Mesodermal cell (in vitro differentiated cells): Measurements from ENCODE around the gene MANBA.

Source experiments
- H3K27ac ChIP-seq: 2 replicates; pipeline ENCODE4 v1.7.0; 2013; ENCODE audit warnings: mild to moderate bottlenecking, low read depth, low read length, moderate library complexity; ENCODE audit not compliant: severe bottlenecking
- H3K36me3 ChIP-seq: 2 replicates; pipeline ENCODE4 v1.7.1; 2013; ENCODE audit warnings: mild to moderate bottlenecking, low read length, moderate library complexity; ENCODE audit not compliant: control insufficient read depth, insufficient read depth
- H3K4me1 ChIP-seq: one replicate; pipeline ENCODE4 v1.7.1; 2013; ENCODE audit warnings: mild to moderate bottlenecking, low read length; ENCODE audit not compliant: insufficient read depth, control insufficient read depth, poor library complexity, severe bottlenecking
- H3K4me3 ChIP-seq: 2 replicates; pipeline ENCODE4 v1.7.0; 2013; ENCODE audit warnings: low read length, control low read depth, mild to moderate bottlenecking; ENCODE audit not compliant: insufficient read depth, poor library complexity, severe bottlenecking; ENCODE audit errors: extremely low read depth
- H3K9me3 ChIP-seq: 2 replicates; pipeline ENCODE4 v1.7.1; 2013; ENCODE audit warnings: mild to moderate bottlenecking, low read length, moderate library complexity; ENCODE audit not compliant: control insufficient read depth
- WGBS, 2 experiments: methylation state at CpG; one replicate each; pipeline ENCODE4 v1.1.5; 2013; ENCODE audit warnings: missing lambda C conversion rate in 2 of 2; ENCODE audit not compliant: insufficient coverage in 2 of 2; 5-methylcytosine and 5-hydroxymethylcytosine counted together

Gene MANBA

DNA sequence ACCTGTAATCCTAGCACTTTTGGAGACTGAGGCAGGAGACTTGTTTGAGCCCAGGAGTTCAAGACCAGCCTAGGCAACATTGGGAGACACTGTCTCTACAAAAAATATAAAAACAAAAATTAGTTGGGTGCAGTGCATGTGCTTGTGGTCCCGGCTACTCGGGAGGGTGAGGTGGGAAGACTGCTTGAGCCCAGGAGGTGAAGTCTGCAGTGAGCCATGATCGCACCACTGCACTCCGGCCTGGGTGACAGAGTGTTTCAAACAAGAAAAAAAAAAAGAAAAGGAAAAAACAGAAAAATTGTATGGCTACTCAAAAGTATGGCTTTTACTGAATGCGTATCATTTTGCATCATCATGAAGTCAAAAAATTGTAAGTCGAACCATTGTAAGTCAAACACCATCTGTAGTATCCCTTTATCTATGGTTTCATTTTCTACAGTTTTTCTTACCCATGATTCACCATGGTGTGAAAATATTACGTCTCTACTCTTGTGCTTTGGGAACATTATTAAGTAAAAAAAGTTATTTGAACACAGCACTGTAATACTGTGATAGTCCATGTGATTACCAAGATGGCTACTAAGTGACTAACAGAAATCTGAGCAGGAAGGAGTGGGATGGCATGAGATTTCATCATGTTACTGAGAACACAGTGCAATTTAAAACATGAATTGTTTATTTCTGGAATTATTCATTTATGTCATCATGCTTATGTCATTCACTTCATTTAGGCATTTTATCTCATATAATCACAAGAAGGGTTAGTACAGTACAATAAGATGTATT, 26.5 kb upstream of the MANBA start:
- Histone ChIP-seq H3K36me3 (peaks cover 13% of the 10 kb centered on the region), H3K4me1 (no peaks in the 10 kb centered on the region), H3K4me3 (no peak overlapping the region), H3K27ac (no peak overlapping the region), H3K9me3 (no peaks in the 10 kb centered on the region)
- 98 to 100% methylated on average over 4 to 6 of the region's 7 CpGs for WGBS, 2 experiments

DNA sequence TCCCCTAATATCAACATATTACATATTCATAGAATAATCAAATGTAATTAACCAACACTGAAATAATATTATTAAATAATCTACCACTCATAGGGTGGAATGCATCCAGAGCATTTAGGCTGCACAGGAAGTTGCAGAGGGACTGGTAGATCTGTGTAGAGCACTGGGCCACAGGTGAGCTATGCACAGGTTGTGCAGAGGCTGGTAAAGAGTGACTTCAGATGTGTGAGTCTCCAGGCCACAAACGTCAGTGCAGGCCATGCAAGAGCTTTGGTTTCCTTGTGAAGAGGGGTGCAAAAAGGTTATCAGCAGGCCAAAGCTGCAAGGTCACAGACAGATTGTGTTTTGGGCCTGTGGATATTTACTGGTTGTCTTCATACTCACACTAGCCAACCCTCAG, 25.5 kb upstream of the MANBA start:
- H3K4me3 ChIP-seq, result no peak overlapping the region
- 63 to 75% methylated on average over 1 of the region's 1 CpG for WGBS, 2 experiments

DNA sequence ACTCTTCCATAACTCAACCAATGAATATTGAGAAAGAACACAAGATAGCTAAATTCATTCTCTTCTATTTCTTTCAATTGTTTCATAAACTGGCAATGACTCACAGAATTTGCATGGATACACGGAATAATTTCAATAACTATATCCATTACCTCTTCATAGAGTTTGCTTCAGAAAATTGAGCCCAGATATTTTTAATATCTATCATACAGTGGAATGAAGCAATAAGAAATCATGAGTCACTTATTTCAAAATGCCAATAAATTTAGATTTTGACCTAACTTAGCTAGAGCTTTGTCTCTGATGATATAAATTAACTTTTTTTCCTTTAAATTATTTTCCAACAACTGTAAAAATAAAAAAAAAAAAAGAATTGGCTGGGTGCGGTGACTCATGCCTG, 22.2 kb upstream of the MANBA start:
- H3K4me3 ChIP-seq, result no peak overlapping the region
- H3K4me1 ChIP-seq, result no peaks in the 10 kb centered on the region
- H3K9me3 ChIP-seq, result no peaks in the 10 kb centered on the region
- WGBS, 2 experiments, result no CpG with 5 or more reads among the region's 2 CpGs
- H3K36me3 ChIP-seq, result no peaks in the 10 kb centered on the region
- no peak overlapping the region for H3K27ac ChIP-seq

More for the DNA sequence above, 25.5 kb upstream of the MANBA start:
- H3K9me3 ChIP-seq, result no peaks in the 10 kb centered on the region
- no peak overlapping the region for H3K27ac ChIP-seq
- H3K4me1 ChIP-seq, result no peaks in the 10 kb centered on the region
- peaks cover 3% of the 10 kb centered on the region for H3K36me3 ChIP-seq

DNA sequence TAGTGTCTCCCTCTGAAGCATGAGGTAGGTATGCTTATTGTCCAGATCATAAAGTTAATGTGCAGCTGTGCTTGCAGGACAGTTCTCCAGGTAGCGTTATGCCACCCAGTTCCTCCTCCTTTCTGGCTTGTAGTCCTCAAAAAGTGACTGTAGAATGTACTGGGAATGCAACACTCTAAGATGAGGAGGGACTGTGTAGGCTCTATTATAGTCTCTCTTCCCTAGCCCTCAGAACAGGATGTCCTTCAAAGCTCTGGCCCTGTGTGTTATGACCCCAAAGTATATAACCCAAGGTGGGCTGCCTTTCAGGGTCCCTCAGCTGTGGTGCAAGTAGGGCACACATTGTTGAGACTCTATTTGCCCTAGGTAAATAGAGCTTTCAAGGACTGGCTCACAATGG, 20.8 kb upstream of the MANBA start:
- Histone ChIP-seq H3K36me3 (no peaks in the 10 kb centered on the region), H3K9me3 (no peaks in the 10 kb centered on the region), H3K27ac (no peak overlapping the region), H3K4me3 (no peak overlapping the region), H3K4me1 (no peaks in the 10 kb centered on the region)
- 100% methylated on average over 1 of the region's 1 CpG for WGBS, 2 experiments

- WGBS, 2 experiments, result 89 to 95% methylated on average over 3 to 4 of the region's 5 CpGs
- H3K4me3 ChIP-seq, result no peak overlapping the region
- no peaks in the 10 kb centered on the region for H3K4me1 ChIP-seq
- H3K27ac ChIP-seq, result no peak overlapping the region
- no peaks in the 10 kb centered on the region for H3K36me3 ChIP-seq
- H3K9me3 ChIP-seq, result no peaks in the 10 kb centered on the region
Observed at GRCh38 chr4:102780476-102781144, 19.8 kb upstream of the MANBA start.

DNA sequence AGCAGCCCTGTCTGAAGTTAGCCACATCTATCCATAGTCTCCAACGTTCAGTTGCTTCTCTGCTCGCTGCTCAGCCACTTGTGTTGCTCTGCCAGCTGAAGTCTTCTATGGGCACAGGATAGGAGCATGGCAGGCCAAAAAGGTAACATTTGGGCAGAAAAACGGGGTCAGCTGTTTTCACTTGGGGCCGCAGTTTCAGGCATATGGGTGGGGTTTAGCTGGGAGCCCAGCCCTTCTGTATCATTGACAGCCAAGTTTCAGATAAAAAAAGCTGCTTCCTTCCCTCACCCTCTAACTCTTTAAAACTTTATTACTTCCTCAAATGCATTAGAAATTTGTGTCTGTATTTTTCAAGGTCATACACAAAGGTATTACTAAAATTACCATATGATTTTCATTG, 18.4 kb upstream of the MANBA start:
- Histone ChIP-seq H3K9me3 (no peaks in the 10 kb centered on the region), H3K4me3 (no peak overlapping the region), H3K27ac (no peak overlapping the region), H3K36me3 (no peaks in the 10 kb centered on the region), H3K4me1 (no peaks in the 10 kb centered on the region)
- 82 to 88% methylated on average over 2 to 3 of the region's 4 CpGs for WGBS, 2 experiments

- WGBS, 2 experiments, result 86 to 91% methylated on average over 6 to 7 of the region's 7 CpGs
- Histone ChIP-seq H3K36me3 (no peaks in the 10 kb centered on the region), H3K27ac (no peak overlapping the region), H3K9me3 (no peaks in the 10 kb centered on the region), H3K4me1 (no peaks in the 10 kb centered on the region), H3K4me3 (no peak overlapping the region)
Observed at GRCh38 chr4:102778720-102779119, 18.0 kb upstream of the MANBA start.

GRCh38 chr4:102775805-102776204, 15.0 kb upstream of the MANBA start:
- Histone ChIP-seq H3K9me3 (no peaks in the 10 kb centered on the region), H3K27ac (no peak overlapping the region), H3K4me3 (no peak overlapping the region), H3K36me3 (no peaks in the 10 kb centered on the region), H3K4me1 (no peaks in the 10 kb centered on the region)
- WGBS, 2 experiments, result 83% methylated on average over 1 of the region's 1 CpG; no CpG with 5 or more reads in 1 of the 2 experiments

DNA sequence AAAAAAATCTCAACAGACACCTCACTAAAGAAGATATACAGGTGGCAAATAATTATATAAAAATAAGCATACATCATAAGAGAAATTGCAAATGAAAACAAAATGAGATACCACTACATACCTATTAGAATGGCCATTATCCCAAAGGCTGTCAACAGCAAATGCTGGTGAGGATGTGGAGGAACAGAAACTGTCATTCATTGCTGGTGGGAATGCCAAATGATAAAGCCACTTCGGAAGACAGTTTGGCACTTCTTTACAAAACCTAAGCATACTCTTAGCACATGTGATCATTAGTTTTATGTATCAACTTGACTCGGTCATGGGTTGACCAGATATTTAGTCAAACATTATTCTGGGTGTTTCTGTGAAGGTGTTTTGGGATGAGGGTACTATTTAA, 13.5 kb upstream of the MANBA start:
- 90% methylated on average over 2 of the region's 2 CpGs; no CpG with 5 or more reads in 1 of the 2 experiments for WGBS, 2 experiments
- H3K36me3 ChIP-seq, result no peaks in the 10 kb centered on the region
- no peak overlapping the region for H3K4me3 ChIP-seq
- H3K4me1 ChIP-seq, result no peaks in the 10 kb centered on the region
- no peaks in the 10 kb centered on the region for H3K9me3 ChIP-seq
- H3K27ac ChIP-seq, result no peak overlapping the region

GRCh38 chr4:102772738-102773340, 12.1 kb upstream of the MANBA start:
- Histone ChIP-seq H3K4me1 (no peaks in the 10 kb centered on the region), H3K36me3 (no peaks in the 10 kb centered on the region), H3K27ac (no peak overlapping the region), H3K9me3 (no peaks in the 10 kb centered on the region), H3K4me3 (no peak overlapping the region)
- 78% methylated on average over 2 of the region's 4 CpGs; no CpG with 5 or more reads in 1 of the 2 experiments for WGBS, 2 experiments

GRCh38 chr4:102764901-102765300, 4.1 kb upstream of the MANBA start:
- no peak overlapping the region for H3K4me3 ChIP-seq
- H3K27ac ChIP-seq, result no peak overlapping the region
- WGBS, 2 experiments, result 80 to 90% methylated on average over 2 of the region's 3 CpGs
- no peaks in the 10 kb centered on the region for H3K4me1 ChIP-seq
- H3K9me3 ChIP-seq, result no peaks in the 10 kb centered on the region
- H3K36me3 ChIP-seq, result no peaks in the 10 kb centered on the region
